HCT116 (cell line): ENCODE data around the gene APOM. TPM values are rescaled to one million over a fixed set of nuclear protein-coding genes. Genes with fewer than 3 reads are reported as not detected.

Experiments
- ATAC-seq: fragments of 200-7000 bp; cut with Tn5 transposase; 2 replicates; pipeline ENCODE4 v1.9.1; 2020; ENCODE audit warnings: mild to moderate bottlenecking, moderate library complexity
- BruUV-seq: library from RNA; stranded (reverse); fragments of 400-500 nt; replicated peaks from 2 replicates; lab custom pipeline; 2021; lab: Mats Ljungman, UMichigan
- CTCF ChIA-PET: fragments of 300-600 bp; sonication (Branson Sonifier 250); formaldehyde crosslinking; loops from one replicate; lab custom pipeline; 2021; ENCODE audit warnings: antibody characterized with exemption; lab: Charles Lee
- POLR2A ChIA-PET: fragments of 300-600, 350-600 bp; sonication (Branson Sonifier 250); formaldehyde crosslinking; loops from one replicate; lab custom pipeline; 2021; ENCODE audit warnings: antibody characterized with exemption; lab: Charles Lee
- RAD21 ChIA-PET, 2 experiments: fragments of 300-600 bp; sonication (Branson Sonifier 250); formaldehyde crosslinking; loops; one replicate each; lab custom pipeline; 2023; ENCODE audit warnings: low total read pairs in 2 of 2; ENCODE audit not compliant: uncharacterized antibody in 2 of 2, unreplicated experiment in 2 of 2, low non-redundant PET in 1 of 2; lab: Charles Lee
- DNase-seq: peaks from one replicate; pipeline ENCODE4 v3.0.0-alpha.2; 2010; ENCODE audit warnings: low read depth, low spot score
- H2AFZ ChIP-seq: fragments of 200-600 bp; shearing (Covaris generic), sonication (generic); 2 replicates; pipeline ENCODE4 v1.6.1; 2017; ENCODE audit warnings: low read depth, mixed run types, mixed read lengths, antibody characterized with exemption, low read length; ENCODE audit not compliant: poor library complexity, severe bottlenecking
- H3K27ac ChIP-seq: 2 replicates; pipeline ENCODE4 v1.5.1; 2012; ENCODE audit warnings: low read depth, low read length
- H3K27me3 ChIP-seq: fragments of 200-600 bp; sonication (generic); 2 replicates; pipeline ENCODE4 v1.6.1; 2016; ENCODE audit warnings: mixed run types, low read length, mixed read lengths; ENCODE audit not compliant: insufficient read depth
- H3K36me3 ChIP-seq, 2 experiments: fragments of 200-500 bp in 1 of 2; fragments of 200-600 bp in 1 of 2; sonication (Bioruptor generic) in 1 of 2; sonication (generic) in 1 of 2; 2 replicates each; pipeline versions ENCODE4 v1.5.1 to v1.6.1; 2014 to 2016; ENCODE audit warnings: low read length in 2 of 2, inconsistent platforms in 1 of 2, mixed read lengths in 1 of 2, mixed run types in 1 of 2; ENCODE audit not compliant: insufficient read depth in 2 of 2, control insufficient read depth in 1 of 2
- H3K4me1 ChIP-seq, 2 experiments: fragments of 200-600 bp in 1 of 2; sonication (generic) in 1 of 2; 2 replicates each; pipeline versions ENCODE4 v1.5.1 to v1.6.1; 2012 to 2017; ENCODE audit warnings: low read length in 2 of 2, inconsistent platforms in 1 of 2, mild to moderate bottlenecking in 1 of 2, mixed read lengths in 1 of 2, mixed run types in 1 of 2, moderate library complexity in 1 of 2; ENCODE audit not compliant: insufficient read depth in 2 of 2, control insufficient read depth in 1 of 2
- H3K4me2 ChIP-seq: fragments of 200-600 bp; sonication (generic); 2 replicates; pipeline ENCODE4 v1.6.1; 2017; ENCODE audit warnings: mixed run types, low read length, mixed read lengths
- H3K4me3 ChIP-seq, 2 experiments: fragments of 200-600 bp in 1 of 2; sonication (generic) in 1 of 2; replicated peaks in 1 of 2; 2 replicates each; pipeline ENCODE4 v1.5.1; 2011 to 2016; ENCODE audit warnings: low read length in 2 of 2, control low read depth in 1 of 2, low read depth in 1 of 2, mild to moderate bottlenecking in 1 of 2, mixed read lengths in 1 of 2, mixed run types in 1 of 2
- H3K79me2 ChIP-seq: fragments of 200-600 bp; sonication (generic); 2 replicates; pipeline ENCODE4 v1.6.1; 2017; ENCODE audit warnings: mild to moderate bottlenecking, mixed run types, low read length, moderate library complexity, mixed read lengths; ENCODE audit not compliant: insufficient read depth
- H3K9ac ChIP-seq: fragments of 200-600 bp; sonication (generic); 2 replicates; pipeline ENCODE4 v1.6.1; 2016; ENCODE audit warnings: low read length, mixed read lengths
- H3K9me2 ChIP-seq: fragments of 200-600 bp; sonication (generic), shearing (Covaris generic); 2 replicates; pipeline ENCODE4 v1.6.1; 2017; ENCODE audit warnings: mixed run types, mild to moderate bottlenecking, moderate library complexity; ENCODE audit not compliant: insufficient read depth
- H3K9me3 ChIP-seq, 2 experiments: fragments of 200-500 bp in 1 of 2; fragments of 200-600 bp in 1 of 2; sonication (Bioruptor generic) in 1 of 2; sonication (generic) in 1 of 2; 2 replicates each; pipeline ENCODE4 v1.6.1; 2014 to 2017; ENCODE audit warnings: low read length in 2 of 2, mixed read lengths in 2 of 2, inconsistent platforms in 1 of 2, low read depth in 1 of 2, mild to moderate bottlenecking in 1 of 2, mixed run types in 1 of 2, moderate library complexity in 1 of 2; ENCODE audit not compliant: control insufficient read depth in 1 of 2, insufficient read depth in 1 of 2
- H4K20me1 ChIP-seq: fragments of 200-600 bp; sonication (generic), shearing (Covaris generic); 2 replicates; pipeline ENCODE4 v1.6.1; 2017; ENCODE audit warnings: mixed run types, mild to moderate bottlenecking, moderate library complexity; ENCODE audit not compliant: insufficient read depth
- EZH2 ChIP-seq: fragments of 200-600 bp; sonication (generic); IDR thresholded peaks from 2 replicates; pipeline ENCODE4 v1.6.1; 2017; ENCODE audit warnings: antibody characterized with exemption, mixed run types
- EZH2phosphoT487 ChIP-seq: fragments of 200-600 bp; IDR thresholded peaks from 2 replicates; pipeline ENCODE4 v1.6.1; 2018; ENCODE audit warnings: antibody characterized with exemption, borderline replicate concordance
- POLR2AphosphoS5 ChIP-seq: IDR thresholded peaks from 2 replicates; pipeline ENCODE4 v1.6.1; 2011; ENCODE audit warnings: mild to moderate bottlenecking, low read depth, low read length, moderate library complexity
- RAD21 ChIP-seq: IDR thresholded peaks from 2 replicates; pipeline ENCODE4 v1.6.1; 2012; ENCODE audit warnings: low read depth, mild to moderate bottlenecking
- ZNF274 ChIP-seq: fragments of 200-500 bp; sonication (Bioruptor generic); IDR thresholded peaks from 2 replicates; pipeline ENCODE4 v1.6.1; 2014; ENCODE audit warnings: mild to moderate bottlenecking, low read depth, low read length, inconsistent platforms
- intact Hi-C: fragments of 100-400 bp; cut with micrococcal nuclease; formaldehyde crosslinking; loops from 2 replicates; pipeline ENCODE4 v1.10.0; 2022
- total RNA-seq: library from RNA; stranded (reverse); gene quantifications from one replicate; pipeline ENCODE4 v1.2.1, GENCODE V29; 2021; ENCODE audit not compliant: unreplicated experiment
- TF ChIP-seq, protein P1 (sequence below): IDR thresholded peaks from 2 replicates; pipeline ENCODE4 v1.6.1; 2012
- TF ChIP-seq, protein P2 (sequence below): IDR thresholded peaks from 2 replicates; pipeline ENCODE4 v1.6.1; 2012
- TF ChIP-seq, protein P3 (sequence below): IDR thresholded peaks from 2 replicates; pipeline ENCODE4 v1.6.1; 2011; ENCODE audit warnings: mild to moderate bottlenecking, low read length, moderate library complexity; ENCODE audit not compliant: insufficient replicate concordance; ENCODE audit errors: extremely low read depth

APOM gene
- total RNA-seq, 1 experiment from 2014 or later = 2.2 TPM

DNA sequence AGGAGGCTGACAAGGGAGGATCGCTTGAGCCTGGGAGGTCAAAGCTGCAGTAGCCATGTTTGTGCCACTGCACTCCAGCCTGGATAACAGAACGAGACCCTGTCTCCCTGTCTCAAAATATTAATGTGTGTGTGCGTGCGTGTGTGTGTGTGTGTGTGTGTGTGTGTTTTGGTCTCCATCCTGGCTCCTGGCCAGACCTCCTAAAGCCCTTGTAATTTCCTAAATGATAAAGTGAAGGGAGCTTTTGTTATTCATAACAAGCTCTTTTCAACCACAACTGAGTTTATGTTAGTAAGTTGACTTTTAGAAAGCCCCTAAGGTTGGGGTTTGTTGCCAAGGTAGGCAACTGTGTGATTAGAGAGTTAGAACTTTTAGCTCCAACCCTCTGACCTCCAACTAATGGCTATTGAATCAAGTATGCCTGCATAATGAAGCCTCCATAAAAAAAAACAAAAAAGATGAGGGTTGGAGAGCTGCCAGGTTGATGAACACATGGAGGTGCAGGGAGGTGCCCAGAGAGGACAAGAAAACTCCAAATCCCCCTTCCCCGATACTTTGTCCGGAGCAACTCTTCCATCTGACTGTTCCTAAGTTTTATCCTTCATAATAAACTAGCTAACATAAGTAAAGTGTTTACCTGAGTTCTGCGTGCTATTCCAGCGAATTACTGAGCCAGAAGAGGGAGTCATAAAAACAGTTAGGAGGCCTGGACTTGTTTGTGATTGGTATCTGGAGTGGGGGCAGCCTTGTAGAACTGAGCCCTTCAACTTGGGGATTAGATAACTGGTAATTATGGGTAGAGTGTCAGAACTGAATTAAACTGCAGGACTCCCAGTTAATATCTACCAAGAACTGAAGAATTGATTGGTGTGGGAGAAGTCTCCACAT lies 45.9 kb upstream of the APOM start:
- Histone ChIP-seq H3K36me3 (no peaks in the 10 kb centered on the region), H3K27ac (no peak overlapping the region), H3K9ac (no peak overlapping the region), H3K79me2 (no peaks in the 10 kb centered on the region), H4K20me1 (no peaks in the 10 kb centered on the region), H3K4me2 (no peak overlapping the region), H3K4me3 (no peak overlapping the region), H3K9me3 (no peaks in the 10 kb centered on the region), H3K27me3 (no peaks in the 10 kb centered on the region), H2AFZ (no peak overlapping the region), H3K4me1 (no peaks in the 10 kb centered on the region), H3K9me2 (no peaks in the 10 kb centered on the region)
- POLR2A ChIA-PET = no interaction called here
- TF ChIP-seq ZNF274 (no peak), POLR2AphosphoS5 (no peak)
- intact Hi-C loops = no loop called here
- CTCF ChIA-PET = interaction anchor here (0.9 to 1.6 kb wide), 3 partner anchors 9 to 13 kb away, joined by 3 to 6 read pairs (median 3); no protein-coding TSS in a partner anchor
- BruUV-seq = no TSS peak
- DNase-seq = no peak
- ATAC-seq = no peak
- RAD21 ChIA-PET = interaction anchor here in 1 of 2 experiments (0.6 kb wide), 1 partner anchor 229 kb away, joined by 3 read pairs; no protein-coding TSS in a partner anchor

DNA sequence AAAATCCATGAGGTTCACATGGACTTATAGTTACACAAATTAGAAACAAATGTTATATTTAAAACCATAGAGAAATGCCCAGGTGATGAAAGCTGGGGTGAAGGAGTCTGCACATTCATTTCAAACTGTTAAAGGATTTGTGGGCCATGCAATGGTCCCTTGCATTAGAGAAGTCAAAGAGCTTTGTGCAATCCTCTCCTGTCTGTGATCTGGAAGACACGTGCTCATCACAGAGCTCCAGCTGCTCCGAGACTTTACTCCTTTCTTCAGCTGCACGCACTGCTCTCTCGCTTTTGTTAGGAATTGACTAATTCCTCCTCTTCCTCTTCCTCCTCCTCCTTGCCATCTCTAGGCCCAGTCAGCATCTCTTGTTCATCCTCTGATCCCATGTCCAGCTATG lies 44.7 kb upstream of the APOM start:
- ATAC-seq (no peak), DNase-seq (no peak)
- H3K36me3 ChIP-seq = no peaks in the 10 kb centered on the region
- ChIA-PET CTCF (interaction anchor here (1.1 kb wide), 1 partner anchor 12 kb away, joined by 6 read pairs; no protein-coding TSS in a partner anchor), RAD21 (no interaction called here), POLR2A (no interaction called here)
- H3K79me2 ChIP-seq = no peaks in the 10 kb centered on the region
- H3K9ac ChIP-seq = no peak overlapping the region
- no peaks in the 10 kb centered on the region for H3K27me3 ChIP-seq
- BruUV-seq = no TSS peak
- H3K4me3 ChIP-seq = no peak overlapping the region
- H4K20me1 ChIP-seq = no peaks in the 10 kb centered on the region
- H3K9me3 ChIP-seq = no peaks in the 10 kb centered on the region
- TF ChIP-seq RAD21 (no peak), EZH2 (no peak), ZNF274 (no peak), EZH2phosphoT487 (no peak), POLR2AphosphoS5 (no peak)
- TF ChIP-seq, protein P1, sequence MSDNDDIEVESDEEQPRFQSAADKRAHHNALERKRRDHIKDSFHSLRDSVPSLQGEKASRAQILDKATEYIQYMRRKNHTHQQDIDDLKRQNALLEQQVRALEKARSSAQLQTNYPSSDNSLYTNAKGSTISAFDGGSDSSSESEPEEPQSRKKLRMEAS = no peak
- TF ChIP-seq, protein P2, sequence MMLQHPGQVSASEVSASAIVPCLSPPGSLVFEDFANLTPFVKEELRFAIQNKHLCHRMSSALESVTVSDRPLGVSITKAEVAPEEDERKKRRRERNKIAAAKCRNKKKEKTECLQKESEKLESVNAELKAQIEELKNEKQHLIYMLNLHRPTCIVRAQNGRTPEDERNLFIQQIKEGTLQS = no peak
- TF ChIP-seq, protein P3, sequence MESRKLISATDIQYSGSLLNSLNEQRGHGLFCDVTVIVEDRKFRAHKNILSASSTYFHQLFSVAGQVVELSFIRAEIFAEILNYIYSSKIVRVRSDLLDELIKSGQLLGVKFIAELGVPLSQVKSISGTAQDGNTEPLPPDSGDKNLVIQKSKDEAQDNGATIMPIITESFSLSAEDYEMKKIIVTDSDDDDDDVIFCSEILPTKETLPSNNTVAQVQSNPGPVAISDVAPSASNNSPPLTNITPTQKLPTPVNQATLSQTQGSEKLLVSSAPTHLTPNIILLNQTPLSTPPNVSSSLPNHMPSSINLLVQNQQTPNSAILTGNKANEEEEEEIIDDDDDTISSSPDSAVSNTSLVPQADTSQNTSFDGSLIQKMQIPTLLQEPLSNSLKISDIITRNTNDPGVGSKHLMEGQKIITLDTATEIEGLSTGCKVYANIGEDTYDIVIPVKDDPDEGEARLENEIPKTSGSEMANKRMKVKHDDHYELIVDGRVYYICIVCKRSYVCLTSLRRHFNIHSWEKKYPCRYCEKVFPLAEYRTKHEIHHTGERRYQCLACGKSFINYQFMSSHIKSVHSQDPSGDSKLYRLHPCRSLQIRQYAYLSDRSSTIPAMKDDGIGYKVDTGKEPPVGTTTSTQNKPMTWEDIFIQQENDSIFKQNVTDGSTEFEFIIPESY = no peak
- intact Hi-C loops = no loop called here
- no peak overlapping the region for H2AFZ ChIP-seq
- H3K4me1 ChIP-seq = no peaks in the 10 kb centered on the region
- no peak overlapping the region for H3K27ac ChIP-seq
- H3K4me2 ChIP-seq = no peak overlapping the region
- H3K9me2 ChIP-seq = no peaks in the 10 kb centered on the region
